Esophagus squamous epithelium (tissue), 4 donors: Measurements from ENCODE around the gene SERPINA12.

Experiments
- CTCF ChIP-seq, 6 experiments: fragments of 450-650 bp in 4 of 6; fragments of 200-600 bp in 2 of 6; sonication (generic) in 2 of 6; IDR thresholded peaks; one replicate each; pipeline ENCODE4 v1.5.1; 2016 to 2019; ENCODE audit warnings: antibody characterized with exemption in 6 of 6, mild to moderate bottlenecking in 4 of 6, moderate library complexity in 4 of 6
- POLR2A ChIP-seq, 4 donors: fragments of 450-650 bp; IDR thresholded peaks; one replicate each; pipeline ENCODE4 v1.6.1; 2017; ENCODE audit warnings: antibody characterized with exemption in 4 of 4, mild to moderate bottlenecking in 4 of 4, moderate library complexity in 3 of 4

DNA sequence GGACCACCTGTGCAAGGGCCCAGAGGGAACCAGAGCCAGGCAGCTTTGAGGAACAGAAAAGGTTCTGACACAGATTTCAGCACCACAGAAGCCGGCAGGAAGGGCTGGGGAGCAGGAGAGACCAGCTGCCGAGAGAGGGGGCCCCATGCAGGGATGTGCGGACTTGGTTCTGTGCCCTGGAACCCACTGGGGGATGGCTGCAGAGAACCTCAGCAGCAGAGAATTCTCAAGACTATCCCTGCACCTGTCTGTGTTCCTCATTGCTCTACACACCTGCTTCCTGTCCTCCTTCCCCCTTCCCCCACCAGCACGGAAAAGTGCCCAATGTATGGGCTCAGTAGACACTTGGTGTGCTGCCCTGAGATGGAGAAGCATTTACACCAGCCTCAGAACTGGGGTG, 36.4 kb downstream of the SERPINA12 start:
- TF ChIP-seq CTCF (IDR thresholded peaks at IDR 0.05), result no peak
- TF ChIP-seq POLR2A (IDR thresholded peaks at IDR 0.05), result no peak
